ENCODE results near the gene TRIM39. TPM values are rescaled to one million over a fixed set of nuclear protein-coding genes. Genes with fewer than 3 reads are reported as not detected.

The TRIM39 gene
- total and polyA plus RNA-seq, 12 donors = 8.1 to 24.3 (median 14.2) TPM

- H3K36me3 ChIP-seq (replicated peaks in 1 of 2) = no peaks in the 10 kb centered on the region
- 0% methylated on average over 1 of the region's 1 CpG for WGBS, 4 donors
- no peaks in the 10 kb centered on the region for H3K4me1 ChIP-seq (replicated peaks in 1 of 2)
- no peak for DNase-seq
- H3K4me3 ChIP-seq = no peak overlapping the region
- TF ChIP-seq POLR2A (IDR thresholded peaks at IDR 0.05) = no peak
- no peak for TF ChIP-seq CTCF (IDR thresholded peaks at IDR 0.05)
- peaks cover 28% of the 10 kb centered on the region for H3K27me3 ChIP-seq
- no peak overlapping the region for H3K27ac ChIP-seq
- intact Hi-C loops (cut with DNase I) = no loop called here
- no peaks in the 10 kb centered on the region for H3K9me3 ChIP-seq (replicated peaks in 1 of 3)
Observed at GRCh38 chr6:30378290-30378937, 51.7 kb downstream of the TRIM39 start.

- intact Hi-C loops (cut with DNase I) = no loop called here
- H3K4me3 ChIP-seq = no peak overlapping the region
- peaks cover 26% of the 10 kb centered on the region for H3K27me3 ChIP-seq
- no peaks in the 10 kb centered on the region for H3K4me1 ChIP-seq (replicated peaks in 1 of 2)
- WGBS, 4 donors = 39 to 63% (median 48%) methylated on average over 5 of the region's 5 CpGs
- no peak overlapping the region for H3K27ac ChIP-seq
- DNase-seq = no peak
- TF ChIP-seq POLR2A (IDR thresholded peaks at IDR 0.05) (no peak), CTCF (IDR thresholded peaks at IDR 0.05) (no peak)
- no peaks in the 10 kb centered on the region for H3K36me3 ChIP-seq (replicated peaks in 1 of 2)
- H3K9me3 ChIP-seq (replicated peaks in 1 of 3) = no peaks in the 10 kb centered on the region
Observed at GRCh38 chr6:30380464-30380863, 53.7 kb downstream of the TRIM39 start.

- no peak for TF ChIP-seq CTCF (IDR thresholded peaks at IDR 0.05)
- TF ChIP-seq POLR2A (IDR thresholded peaks at IDR 0.05) = no peak
- no peaks in the 10 kb centered on the region for H3K4me1 ChIP-seq (replicated peaks in 1 of 2)
- H3K36me3 ChIP-seq (replicated peaks in 1 of 2) = no peaks in the 10 kb centered on the region
- no peaks in the 10 kb centered on the region for H3K9me3 ChIP-seq (replicated peaks in 1 of 3)
- H3K27me3 ChIP-seq = peaks cover 19% of the 10 kb centered on the region
- intact Hi-C loops (cut with DNase I) = no loop called here
- H3K4me3 ChIP-seq = no peak overlapping the region
- H3K27ac ChIP-seq = no peak overlapping the region
- no peak for DNase-seq
- 35 to 47% (median 41%) methylated on average over 3 of the region's 3 CpGs for WGBS, 4 donors
Observed at GRCh38 chr6:30386166-30386565, 59.4 kb downstream of the TRIM39 start.

GRCh38 chr6:30391240-30391639 is 64.5 kb downstream of the TRIM39 start:
- no peaks in the 10 kb centered on the region for H3K4me1 ChIP-seq (replicated peaks in 1 of 2)
- intact Hi-C loops (cut with DNase I) = loop anchor here in 1 of 2 donors (10.0 kb wide), 1 partner anchor 166 kb away; no protein-coding TSS in a partner anchor
- no peak overlapping the region for H3K27ac ChIP-seq

More at GRCh38 chr6:30391240-30391639, 64.5 kb downstream of the TRIM39 start:
- no peak for TF ChIP-seq POLR2A (IDR thresholded peaks at IDR 0.05)
- no peak for TF ChIP-seq CTCF (IDR thresholded peaks at IDR 0.05)
- Histone ChIP-seq H3K4me3 (no peak overlapping the region), H3K9me3 (replicated peaks in 1 of 3) (no peaks in the 10 kb centered on the region), H3K27me3 (peaks cover 33% of the 10 kb centered on the region), H3K36me3 (replicated peaks in 1 of 2) (no peaks in the 10 kb centered on the region)
- DNase-seq = no peak
- 56 to 63% (median 61%) methylated on average over 3 of the region's 3 CpGs for WGBS, 4 donors

Small RNAs within 50 kb of the gene (small RNA-seq; reads per million reads assigned to genes)
- 0 reads per million in 2 donors for gene HLA-N

Other genes with a start within 250 kb of the TRIM39 start
- gene TRIM31, start 213.8 kb upstream of the TRIM39 start, total RNA-seq = under 1 TPM in 2 of 9 donors, not detected in 7; 0.19 TPM
- gene TRIM31, start 213.8 kb upstream of the TRIM39 start, polyA plus RNA-seq = under 1 TPM in 2 of 3 donors, not detected in 1; 0.13 to 0.80 TPM
- under 1 TPM in 1 of 9 donors, not detected in 8; 0.11 TPM for gene TRIM40, start 190.8 kb upstream of the TRIM39 start, total RNA-seq
- under 1 TPM in 1 of 3 donors, not detected in 2; 0.16 TPM for gene TRIM40, start 190.8 kb upstream of the TRIM39 start, polyA plus RNA-seq
- under 1 TPM in 1 of 9 donors, not detected in 8; 0.67 TPM for gene TRIM10, start 165.7 kb upstream of the TRIM39 start, total RNA-seq
- gene TRIM10, start 165.7 kb upstream of the TRIM39 start, polyA plus RNA-seq = not detected
- not detected for gene TRIM15, start 163.4 kb upstream of the TRIM39 start, total RNA-seq
- gene TRIM15, start 163.4 kb upstream of the TRIM39 start, polyA plus RNA-seq = not detected
- gene TRIM26, start 113.5 kb upstream of the TRIM39 start, total RNA-seq = 10 to 100 TPM; 18.4 to 49.6 (median 40.5) TPM
- gene TRIM26, start 113.5 kb upstream of the TRIM39 start, polyA plus RNA-seq = 10 to 100 TPM; 25.8 to 37.3 (median 34.8) TPM
- 100 to 1,000 TPM in 2 of 9 donors, 10 to 100 TPM in 7; 32.1 to 110 (median 54.9) TPM for gene RPP21, start 18.2 kb downstream of the TRIM39 start, total RNA-seq
- 100 to 1,000 TPM in 2 of 3 donors, 10 to 100 TPM in 1; 24.2 to 223 (median 210) TPM for gene RPP21, start 18.2 kb downstream of the TRIM39 start, polyA plus RNA-seq
- 100 to 1,000 TPM in 8 of 9 donors, 10 to 100 TPM in 1; 85.7 to 667 (median 326) TPM for gene HLA-E, start 162.6 kb downstream of the TRIM39 start, total RNA-seq
- 100 to 1,000 TPM; 126 to 285 (median 261) TPM for gene HLA-E, start 162.6 kb downstream of the TRIM39 start, polyA plus RNA-seq
- gene GNL1, start 229.6 kb downstream of the TRIM39 start, total RNA-seq = 10 to 100 TPM; 27.4 to 75.6 (median 51.6) TPM
- gene GNL1, start 229.6 kb downstream of the TRIM39 start, polyA plus RNA-seq = 10 to 100 TPM; 33.2 to 86.7 (median 72.5) TPM
- 10 to 100 TPM in 5 of 9 donors, 1 to 10 TPM in 4; 1.8 to 20.2 (median 10.8) TPM for gene PRR3, start 230.4 kb downstream of the TRIM39 start, total RNA-seq
- 10 to 100 TPM; 20.3 to 25.5 (median 22.8) TPM for gene PRR3, start 230.4 kb downstream of the TRIM39 start, polyA plus RNA-seq
- gene ABCF1, start 244.5 kb downstream of the TRIM39 start, total RNA-seq = 10 to 100 TPM; 24.6 to 53.1 (median 36.2) TPM
- 10 to 100 TPM; 18.7 to 75.2 (median 41.3) TPM for gene ABCF1, start 244.5 kb downstream of the TRIM39 start, polyA plus RNA-seq